Smooth muscle cell (in vitro differentiated cells): Measurements from ENCODE around the gene BBS2. TPM values are rescaled to one million over a fixed set of nuclear protein-coding genes. Genes with fewer than 3 reads are reported as not detected.

Experiments
- DNase-seq: peaks from one replicate; lab custom pipeline; 2025; ENCODE audit not compliant: unreplicated experiment; lab: John Stamatoyannopoulos, UW
- H2AFZ ChIP-seq: fragments of 200-600 bp; sonication (generic); 2 replicates; pipeline ENCODE4 v1.6.0; 2016; ENCODE audit warnings: antibody characterized with exemption, low read depth, mild to moderate bottlenecking
- H3F3A ChIP-seq: fragments of 200-600 bp; sonication (generic); 2 replicates; pipeline ENCODE4 v1.6.0; 2017; ENCODE audit warnings: antibody characterized with exemption, low read depth
- H3K27ac ChIP-seq: fragments of 200-600 bp; sonication (generic); 2 replicates; pipeline ENCODE4 v1.5.1; 2016; ENCODE audit warnings: low read depth, mild to moderate bottlenecking
- H3K27me3 ChIP-seq: fragments of 200-600 bp; sonication (generic); 2 replicates; pipeline ENCODE4 v1.6.1; 2016; ENCODE audit warnings: low read depth, mild to moderate bottlenecking
- H3K36me3 ChIP-seq: fragments of 200-600 bp; sonication (generic); 2 replicates; pipeline ENCODE4 v1.5.1; 2016; ENCODE audit warnings: low read depth
- H3K4me1 ChIP-seq: fragments of 200-600 bp; sonication (generic); 2 replicates; pipeline ENCODE4 v1.5.1; 2016; ENCODE audit warnings: low read depth
- H3K4me2 ChIP-seq: fragments of 200-600 bp; sonication (generic); 2 replicates; pipeline ENCODE4 v1.6.0; 2016; ENCODE audit warnings: mild to moderate bottlenecking
- H3K4me3 ChIP-seq: fragments of 200-600 bp; sonication (generic); 2 replicates; pipeline ENCODE4 v1.5.1; 2016; ENCODE audit warnings: mild to moderate bottlenecking
- H3K79me2 ChIP-seq: fragments of 200-600 bp; sonication (generic); 2 replicates; pipeline ENCODE4 v1.6.0; 2016; ENCODE audit warnings: low read depth, mild to moderate bottlenecking
- H3K9ac ChIP-seq: fragments of 200-600 bp; sonication (generic); 2 replicates; pipeline ENCODE4 v1.6.0; 2016; ENCODE audit warnings: low read depth
- H3K9me3 ChIP-seq: fragments of 200-600 bp; sonication (generic); replicated peaks from 2 replicates; pipeline ENCODE4 v1.5.1; 2016; ENCODE audit warnings: low read depth
- H4K20me1 ChIP-seq: fragments of 200-600 bp; sonication (generic); 2 replicates; pipeline ENCODE4 v1.6.0; 2016; ENCODE audit warnings: low read depth
- CTCF ChIP-seq: fragments of 200-600 bp; sonication (generic); IDR thresholded peaks from 2 replicates; pipeline ENCODE4 v1.5.1; 2017; ENCODE audit warnings: borderline replicate concordance, mild to moderate bottlenecking, antibody characterized with exemption; ENCODE audit not compliant: insufficient read depth, poor library complexity, severe bottlenecking
- WGBS: methylation state at CpG from one replicate; pipeline ENCODE4 v1.1.7; 2016; ENCODE audit warnings: low lambda C conversion rate; 5-methylcytosine and 5-hydroxymethylcytosine counted together
- polyA plus RNA-seq: library from polyadenylated mRNA; unstranded; fragments of >200 nt; fragmentation: Nextera tagmentation; extraction: Ambion mirVana; gene quantifications from 2 replicates; pipeline ENCODE4 v1.2.1, GENCODE V29; 2016
- total RNA-seq: library from RNA; depleted of rRNA; stranded (reverse); fragments of >200 nt; gene quantifications from 2 replicates; pipeline ENCODE4 v1.2.3, GENCODE V29; 2014

Gene BBS2
- total and polyA plus RNA-seq, 2 experiments from 2014 or later, result 20.4 to 33.2 TPM

GRCh38 chr16:56512025-56512424 lies 7.8 kb downstream of the BBS2 start:
- Histone ChIP-seq H2AFZ (no peak overlapping the region), H3K4me1 (no peaks in the 10 kb centered on the region), H4K20me1 (peaks cover 48% of the 10 kb centered on the region), H3K36me3 (no peaks in the 10 kb centered on the region), H3F3A (no peaks in the 10 kb centered on the region), H3K9ac (no peak overlapping the region), H3K79me2 (no peaks in the 10 kb centered on the region), H3K27me3 (no peaks in the 10 kb centered on the region), H3K4me3 (no peak overlapping the region), H3K9me3 (no peaks in the 10 kb centered on the region), H3K4me2 (no peak overlapping the region), H3K27ac (no peak overlapping the region)
- WGBS, result 100% methylated on average over 1 of the region's 1 CpG
- no peak for TF ChIP-seq CTCF
- DNase-seq, result no peak

- Histone ChIP-seq H3K9me3 (no peaks in the 10 kb centered on the region), H3K27ac (no peak overlapping the region), H3K79me2 (no peaks in the 10 kb centered on the region), H3K4me3 (no peak overlapping the region), H3K9ac (no peak overlapping the region), H2AFZ (no peak overlapping the region), H3F3A (no peaks in the 10 kb centered on the region), H3K36me3 (peaks cover 8% of the 10 kb centered on the region), H3K27me3 (no peaks in the 10 kb centered on the region), H3K4me2 (no peak overlapping the region), H4K20me1 (peaks cover 35% of the 10 kb centered on the region), H3K4me1 (no peaks in the 10 kb centered on the region)
- no peak for TF ChIP-seq CTCF
- no peak for DNase-seq
- 86% methylated on average over 2 of the region's 2 CpGs for WGBS
Observed at GRCh38 chr16:56510544-56510943, 9.3 kb downstream of the BBS2 start.

GRCh38 chr16:56506941-56507340 lies 12.9 kb downstream of the BBS2 start:
- Histone ChIP-seq H3K27me3 (no peaks in the 10 kb centered on the region), H3K36me3 (peaks cover 15% of the 10 kb centered on the region), H3K9me3 (no peaks in the 10 kb centered on the region), H4K20me1 (peaks cover 4% of the 10 kb centered on the region), H3K4me1 (no peaks in the 10 kb centered on the region), H3K4me2 (no peak overlapping the region), H3F3A (no peaks in the 10 kb centered on the region), H3K27ac (no peak overlapping the region), H3K4me3 (no peak overlapping the region), H3K9ac (no peak overlapping the region), H3K79me2 (no peaks in the 10 kb centered on the region), H2AFZ (no peak overlapping the region)
- no peak for DNase-seq
- TF ChIP-seq CTCF, result no peak

- Histone ChIP-seq H3K27me3 (no peaks in the 10 kb centered on the region), H3K79me2 (no peaks in the 10 kb centered on the region), H3K27ac (no peak overlapping the region), H3K9me3 (no peaks in the 10 kb centered on the region), H2AFZ (no peak overlapping the region), H3K4me3 (no peak overlapping the region), H3K4me2 (no peak overlapping the region), H3K4me1 (no peaks in the 10 kb centered on the region), H3K9ac (no peak overlapping the region), H4K20me1 (no peaks in the 10 kb centered on the region), H3K36me3 (peaks cover 19% of the 10 kb centered on the region), H3F3A (no peaks in the 10 kb centered on the region)
- no peak for TF ChIP-seq CTCF
- whole genome bisulfite sequencing, result 90% methylated on average over 3 of the region's 3 CpGs
- DNase-seq, result no peak
Observed at GRCh38 chr16:56505181-56505580, 14.6 kb downstream of the BBS2 start.
